ENCODE results near the gene ULBP2.
"Not testable (repeated sequence)": the region's sequence is repeated elsewhere in the genome, so short reads cannot be mapped to it uniquely, and the experiment has no call there.

ULBP2 gene

DNA sequence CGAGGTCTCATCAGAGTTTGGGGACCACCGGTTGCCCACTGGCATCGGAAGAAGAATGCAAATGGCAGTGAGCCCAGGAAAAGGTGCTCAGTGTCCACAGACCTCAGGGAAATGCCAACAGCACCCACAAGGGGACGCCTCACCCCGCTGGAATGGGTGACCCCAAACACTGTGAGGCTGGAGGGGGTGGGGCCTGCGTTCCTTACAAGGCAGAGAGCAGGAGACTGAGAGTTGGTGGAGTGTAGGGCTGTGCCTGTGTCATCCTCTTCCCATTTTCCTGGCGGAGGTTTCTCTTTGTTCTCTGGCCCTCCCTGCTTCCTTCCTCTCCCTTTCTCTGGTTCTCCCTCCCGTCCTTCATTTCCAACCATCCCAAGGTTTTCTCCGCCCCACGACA lies 12.1 kb downstream of the ULBP2 start:
- not testable (repeated sequence) for DNase-seq

DNA sequence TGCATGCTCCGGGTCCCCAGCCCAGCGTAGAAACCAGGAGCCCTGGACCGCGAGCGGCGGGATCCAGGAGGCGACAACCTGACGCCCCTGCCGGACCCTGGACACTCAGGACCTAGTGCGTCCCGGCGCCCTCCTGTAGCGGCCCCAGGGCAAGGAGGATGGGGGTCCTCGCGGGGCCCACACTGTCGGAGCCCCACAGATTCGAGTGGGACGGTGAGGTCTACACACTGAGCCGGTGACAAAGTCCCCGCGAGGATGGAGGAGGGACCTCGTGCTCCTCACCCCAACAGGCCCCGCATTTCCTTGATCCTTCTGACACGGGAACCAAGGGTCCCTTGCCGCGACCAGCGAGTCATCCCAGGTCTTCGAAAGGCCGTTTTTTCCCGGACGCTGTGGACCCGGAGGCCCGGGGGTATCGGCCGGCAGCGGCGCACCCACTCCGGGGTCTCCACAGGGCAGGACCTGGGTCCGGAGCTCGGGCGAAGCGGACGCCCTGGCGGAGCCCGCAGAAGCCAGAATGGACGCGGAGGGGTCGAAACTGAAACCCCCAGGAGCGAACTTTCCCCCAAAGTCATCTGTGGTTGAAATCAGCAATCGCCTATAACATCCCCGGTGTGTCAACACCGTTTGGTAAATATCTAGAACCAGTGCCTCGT lies 12.6 kb downstream of the ULBP2 start:
- DNase-seq = not testable (repeated sequence)

GRCh38 chr6:149954984-149955653 lies 13.3 kb downstream of the ULBP2 start:
- DNase-seq = not testable (repeated sequence)

GRCh38 chr6:149955654-149956317 lies 14.0 kb downstream of the ULBP2 start:
- not testable (repeated sequence) for DNase-seq

DNA sequence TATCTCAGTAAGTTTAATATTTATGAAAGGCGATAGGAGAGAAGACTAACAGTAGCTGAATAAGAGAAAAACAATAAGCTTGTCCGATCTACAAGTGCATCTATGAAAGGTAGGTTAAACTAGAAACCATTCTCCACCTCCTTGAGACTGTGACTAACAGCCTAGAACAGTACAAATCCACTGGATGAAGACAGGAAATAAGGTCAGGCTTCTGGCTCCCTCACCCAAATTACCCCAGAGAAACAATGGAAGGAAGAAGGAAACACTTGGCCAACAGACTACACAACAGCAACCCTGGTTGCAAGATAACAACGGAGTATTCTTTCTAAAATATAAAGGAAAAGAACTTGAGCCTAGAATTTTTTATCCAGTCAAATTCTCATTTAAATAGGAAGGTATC lies 16.3 kb downstream of the ULBP2 start:
- DNase-seq = not testable (repeated sequence)

DNA sequence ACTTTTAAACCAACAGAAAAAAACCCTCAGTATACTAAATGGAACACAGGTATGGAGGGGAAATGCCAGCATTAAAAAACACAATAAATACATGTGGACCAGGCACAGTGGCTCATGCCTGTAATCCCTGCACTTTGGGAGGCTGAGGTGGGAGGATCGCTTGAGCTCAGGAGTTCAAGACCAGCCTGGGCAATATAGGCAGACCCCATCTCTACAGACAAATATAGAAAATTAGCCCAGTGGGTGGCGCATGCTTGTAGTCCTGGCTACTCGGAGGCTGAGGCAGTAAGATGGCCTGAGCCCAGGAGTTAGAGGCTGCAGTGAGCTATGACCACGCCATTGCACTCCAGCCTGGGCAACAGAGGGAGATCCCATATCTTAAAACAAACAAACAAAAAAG lies 18.0 kb downstream of the ULBP2 start:
- not testable (repeated sequence) for DNase-seq

DNA sequence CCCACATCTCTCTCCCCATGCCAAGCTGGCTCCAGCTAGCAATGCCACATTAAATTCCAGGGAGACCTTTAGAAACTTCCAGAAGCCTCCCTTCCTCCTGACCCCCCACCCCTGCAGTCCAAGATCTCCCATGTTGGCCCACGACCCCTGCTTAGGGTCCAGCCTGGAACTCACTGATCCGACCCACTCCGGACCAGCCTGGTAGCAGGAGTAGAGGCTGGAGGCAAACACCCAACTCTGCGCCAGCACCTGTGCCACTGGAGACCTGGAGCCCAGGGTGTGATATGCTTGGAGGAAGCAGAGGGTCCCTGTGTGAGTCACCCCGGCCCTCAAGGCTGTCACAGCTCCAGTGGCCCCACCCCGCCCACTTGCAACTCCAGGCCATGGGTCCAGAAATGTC lies 18.7 kb downstream of the ULBP2 start:
- no peak for DNase-seq

DNA sequence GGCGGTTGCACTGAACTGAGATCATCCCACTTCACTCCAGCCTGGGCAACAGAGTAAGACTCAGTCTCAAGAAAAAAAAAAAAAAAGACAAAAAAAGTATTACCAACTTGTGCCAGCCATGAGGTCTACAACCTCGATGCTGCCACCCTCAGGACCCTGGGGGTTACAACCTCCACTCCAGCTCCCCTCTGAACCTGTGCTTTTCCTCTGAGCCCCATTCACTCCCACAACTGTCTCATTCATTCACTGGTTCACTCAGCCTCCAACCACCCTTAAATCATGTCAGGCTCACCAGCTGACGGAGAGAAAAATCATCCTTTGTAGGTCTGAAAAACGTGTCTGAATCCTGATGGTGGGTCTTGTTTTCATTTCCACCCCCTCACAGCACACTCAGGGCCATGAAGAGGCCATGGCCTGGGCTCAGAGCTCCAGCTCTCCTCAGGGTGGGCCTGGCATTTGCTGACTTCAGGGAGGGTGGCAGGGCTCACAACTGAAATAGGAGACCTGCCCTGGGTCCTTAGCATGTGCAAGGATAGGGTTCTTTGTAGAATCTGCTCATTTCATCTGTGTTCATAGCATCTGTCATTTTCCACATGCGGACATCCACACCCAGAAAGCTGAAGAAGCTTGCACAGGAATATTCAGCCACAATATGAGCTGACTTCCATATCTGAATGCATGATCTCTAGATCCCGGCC lies 20.1 kb downstream of the ULBP2 start:
- DNase-seq = peak; percentile 43 to 65

GRCh38 chr6:149962461-149963211 lies 20.8 kb downstream of the ULBP2 start:
- DNase-seq = no peak

DNA sequence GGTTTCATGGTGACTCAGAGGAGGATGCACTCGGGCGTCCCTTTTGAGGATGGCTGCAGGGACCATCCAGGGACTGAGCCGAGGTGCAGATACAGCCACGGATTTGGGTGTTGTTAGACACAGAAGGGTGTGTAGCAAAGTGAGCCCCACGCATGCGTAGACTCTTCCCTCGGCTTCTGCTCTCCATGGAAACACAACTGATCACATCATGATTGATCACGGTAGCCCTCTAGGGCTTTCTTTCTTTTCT lies 21.3 kb downstream of the ULBP2 start:
- no peak for DNase-seq

- DNase-seq = peak; percentile 85
These were observed 21.9 kb downstream of the ULBP2 start, which contains the start of gene ULBP1 for GRCh38 chr6:149963462-149964307. ULBP1 (plus strand) TSS chr6:149963943; CDS start chr6:149964050, 107 bp downstream.

GRCh38 chr6:149964308-149965193 lies 22.7 kb downstream of the ULBP2 start:
- no peak for DNase-seq

DNA sequence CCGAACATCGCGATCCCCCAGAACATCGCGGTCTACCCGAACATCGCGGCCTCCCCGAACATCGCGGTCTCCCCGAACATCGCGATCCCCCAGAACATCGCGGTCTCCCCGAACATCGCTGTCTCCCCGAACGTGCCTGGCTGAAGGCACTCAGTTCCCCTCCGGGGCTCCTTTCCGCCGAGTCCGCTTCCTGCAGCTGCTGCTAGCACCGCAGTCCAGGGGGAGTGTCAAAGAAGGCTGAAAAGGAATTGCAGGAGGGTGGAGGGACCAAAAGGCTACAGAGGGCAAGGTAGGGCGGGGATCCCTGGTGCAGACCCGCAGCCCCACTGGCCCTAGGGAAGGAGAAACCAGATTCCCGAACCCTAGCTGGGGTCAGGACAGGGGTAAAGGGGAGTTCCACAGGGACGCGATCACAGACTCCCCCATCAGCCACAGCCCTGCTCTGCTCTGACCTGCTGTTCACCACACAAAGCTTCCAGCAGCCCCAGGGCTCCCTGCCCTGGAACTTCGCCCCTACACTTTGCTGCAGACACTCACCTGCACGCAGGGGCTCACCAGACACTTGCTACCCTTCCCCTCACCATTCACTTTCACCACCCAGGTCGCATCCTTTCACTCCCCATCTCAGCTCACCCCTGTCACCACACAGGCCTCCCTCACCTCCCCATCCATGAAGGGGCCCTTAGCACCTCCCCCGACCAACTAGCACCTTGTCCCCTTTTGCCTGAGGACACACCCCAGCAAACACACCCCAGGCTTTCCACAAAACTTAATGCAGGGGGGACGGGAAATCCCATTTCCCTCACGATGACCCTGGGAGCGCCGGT lies 23.6 kb downstream of the ULBP2 start:
- no peak for DNase-seq

GRCh38 chr6:149966319-149966718 lies 24.5 kb downstream of the ULBP2 start:
- DNase-seq = not testable (repeated sequence)

DNA sequence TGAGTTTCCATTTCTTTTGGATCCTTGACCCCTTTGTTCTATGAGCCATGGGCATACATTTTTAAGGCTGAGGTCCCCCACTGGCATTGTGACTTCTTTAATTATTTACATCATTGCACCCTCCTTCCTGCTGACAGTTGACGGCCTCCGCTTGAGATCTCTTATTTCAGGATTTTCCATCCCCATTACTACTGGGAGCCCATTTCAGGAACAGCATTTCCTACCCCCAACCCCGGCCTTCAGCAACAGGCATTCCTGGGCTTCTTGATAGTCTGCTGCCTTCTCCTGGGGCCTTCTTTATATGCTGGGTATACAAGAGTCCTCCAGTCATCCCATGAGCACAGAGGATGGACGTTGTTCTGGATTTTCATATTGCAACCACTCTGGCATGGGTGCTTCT lies 25.8 kb downstream of the ULBP2 start:
- no peak for DNase-seq

DNA sequence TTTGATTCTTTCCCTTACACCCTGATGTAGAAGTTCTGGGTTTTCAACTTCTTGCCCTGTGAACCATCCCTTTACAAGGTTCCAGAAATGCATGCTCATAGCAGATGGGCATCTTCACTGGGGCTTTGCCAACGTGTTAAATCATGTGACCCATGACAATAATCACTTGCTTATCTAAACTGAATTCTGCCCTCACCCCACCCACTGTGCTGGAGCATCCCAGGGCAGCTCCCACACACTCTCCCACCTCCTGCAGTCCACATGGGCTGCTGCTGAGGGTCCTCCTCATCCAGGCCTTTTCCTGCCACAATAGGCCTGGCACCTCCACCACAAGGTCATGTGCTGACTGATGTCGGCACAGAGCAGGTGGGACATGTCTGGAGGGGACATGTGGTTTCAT lies 26.2 kb downstream of the ULBP2 start:
- DNase-seq = not testable (repeated sequence)

DNA sequence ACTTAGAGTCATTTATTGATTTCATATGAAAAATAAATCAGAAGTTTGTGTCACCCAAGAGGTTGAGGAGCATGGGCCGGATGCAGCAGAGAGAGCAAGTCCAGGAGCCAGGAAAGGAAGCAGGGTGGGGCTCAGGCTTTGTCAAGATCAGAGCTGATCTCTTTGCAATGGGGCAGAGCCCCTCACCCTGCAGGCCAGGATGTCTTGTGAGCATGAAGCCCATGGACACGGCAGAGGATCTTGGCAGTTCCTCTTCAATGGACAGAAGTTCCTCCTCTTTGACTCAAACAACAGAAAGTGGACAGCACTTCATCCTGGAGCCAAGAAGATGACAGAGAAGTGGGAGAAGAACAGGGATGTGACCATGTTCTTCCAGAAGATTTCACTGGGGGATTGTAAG lies 27.1 kb downstream of the ULBP2 start:
- not testable (repeated sequence) for DNase-seq

GRCh38 chr6:149969635-149970034 lies 27.8 kb downstream of the ULBP2 start:
- DNase-seq = no peak

DNA sequence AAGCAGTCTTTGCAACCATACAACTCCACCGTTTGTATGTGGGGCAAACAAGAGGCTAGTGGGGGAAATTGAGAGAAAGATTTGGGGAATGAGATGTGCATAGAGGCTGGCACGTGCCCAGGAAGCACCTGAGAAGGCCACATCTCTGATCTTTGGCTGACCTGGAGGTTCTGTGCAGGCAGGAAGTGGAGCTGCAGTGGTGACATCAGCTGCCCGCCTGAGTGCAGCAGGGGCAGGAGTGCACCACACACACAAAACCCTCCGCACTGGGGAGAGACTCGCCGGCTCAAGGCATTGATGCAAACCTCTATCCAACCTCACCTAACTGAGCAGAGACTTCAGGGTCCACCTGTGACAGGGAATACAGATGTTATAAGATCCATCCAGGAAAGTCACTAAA lies 32.6 kb downstream of the ULBP2 start:
- not testable (repeated sequence) for DNase-seq

GRCh38 chr6:149974825-149975224 lies 33.0 kb downstream of the ULBP2 start:
- DNase-seq = peak; percentile 55 to 63

All from Kasumi-1 (cell line).